Right atrium auricular region (tissue), 2 donors: Measurements from ENCODE around the gene FRMD4A. TPM values are rescaled to one million over a fixed set of nuclear protein-coding genes. Genes with fewer than 3 reads are reported as not detected.

Source experiments
- DNase-seq: peaks from one replicate; pipeline ENCODE4 v3.0.0-alpha.2; 2019; ENCODE audit warnings: low spot score
- H3K27ac ChIP-seq, 2 donors: fragments of 200-600 bp; sonication (generic); 1 replicate in 1 of 2; 2 replicates in 1 of 2; pipeline ENCODE4 v1.5.1; 2016 to 2019
- H3K27me3 ChIP-seq, 2 donors: fragments of 200-600 bp; sonication (generic); one replicate each; pipeline versions ENCODE4 v1.5.1 to v1.6.0; 2017 to 2019
- H3K36me3 ChIP-seq: fragments of 200-600 bp; sonication (generic); one replicate; pipeline ENCODE4 v1.5.1; 2016
- H3K4me1 ChIP-seq, 2 donors: fragments of 200-600 bp; sonication (generic); one replicate each; pipeline versions ENCODE4 v1.5.1 to v1.6.0; 2017 to 2019
- H3K4me3 ChIP-seq, 2 donors: fragments of 200-600 bp; sonication (generic); 1 replicate in 1 of 2; 2 replicates in 1 of 2; pipeline ENCODE4 v1.5.1; 2017 to 2019; ENCODE audit warnings: mild to moderate bottlenecking in 1 of 2, moderate library complexity in 1 of 2
- H3K9me3 ChIP-seq, 2 donors: fragments of 200-600 bp; sonication (generic); one replicate each; pipeline ENCODE4 v1.5.1; 2019
- CTCF ChIP-seq, 2 donors: fragments of 200-600 bp; sonication (generic); IDR thresholded peaks; one replicate each; pipeline ENCODE4 v1.5.1; 2019; ENCODE audit warnings: antibody characterized with exemption in 2 of 2
- total RNA-seq, 2 donors: library from RNA; depleted of rRNA; stranded (reverse); fragments of >200 nt; gene quantifications; one replicate each; pipeline ENCODE4 v1.1.0, GENCODE V29; 2016

The FRMD4A gene
- total RNA-seq, 2 donors from 2014 or later, result 15.9 to 22.9 TPM

- no peak overlapping the region for H3K4me3 ChIP-seq
- H3K36me3 ChIP-seq, result no peaks in the 10 kb centered on the region
- H3K27me3 ChIP-seq, result no peaks in the 10 kb centered on the region
- H3K9me3 ChIP-seq, result no peaks in the 10 kb centered on the region
- peaks cover 0 to 20% of the 10 kb centered on the region in 2 donors for H3K4me1 ChIP-seq
- H3K27ac ChIP-seq, result no peak overlapping the region
- no peak for DNase-seq
- no peak for TF ChIP-seq CTCF (IDR thresholded peaks at IDR 0.05)
Measured at GRCh38 chr10:13872411-13872810, 458.3 kb downstream of the FRMD4A start.

- H3K4me1 ChIP-seq, result peaks cover 0 to 18% of the 10 kb centered on the region in 2 donors
- no peak overlapping the region for H3K4me3 ChIP-seq
- peak overlapping the region in 1 of 2 donors; percentile 10 for H3K27ac ChIP-seq
- H3K36me3 ChIP-seq, result no peaks in the 10 kb centered on the region
- no peaks in the 10 kb centered on the region for H3K27me3 ChIP-seq
- no peaks in the 10 kb centered on the region for H3K9me3 ChIP-seq
- TF ChIP-seq CTCF (IDR thresholded peaks at IDR 0.05), result no peak
- DNase-seq, result no peak
Measured at GRCh38 chr10:13871776-13872175, 458.9 kb downstream of the FRMD4A start.

DNA sequence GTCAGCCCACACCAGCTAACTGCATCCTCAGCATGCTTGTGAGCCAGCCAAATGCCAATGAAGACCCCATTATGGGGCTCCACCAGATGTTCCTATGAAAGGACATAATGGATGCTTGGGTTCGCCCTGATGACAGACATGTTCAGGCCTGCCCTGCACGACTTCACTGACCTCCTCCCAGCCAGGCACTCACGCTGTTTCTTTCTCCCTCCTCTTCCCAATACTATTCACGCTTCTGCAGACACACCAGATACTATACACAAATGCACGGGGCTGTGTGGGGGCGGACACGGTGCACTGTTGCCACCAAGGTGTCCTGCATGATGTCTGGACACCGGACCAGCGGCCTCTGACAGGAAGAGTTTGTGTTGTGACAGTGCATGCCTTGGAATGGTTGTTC lies 459.7 kb downstream of the FRMD4A start:
- Histone ChIP-seq H3K36me3 (no peaks in the 10 kb centered on the region), H3K9me3 (no peaks in the 10 kb centered on the region), H3K27me3 (no peaks in the 10 kb centered on the region), H3K27ac (no peak overlapping the region), H3K4me3 (no peak overlapping the region), H3K4me1 (peaks cover 0 to 22% of the 10 kb centered on the region in 2 donors)
- TF ChIP-seq CTCF (IDR thresholded peaks at IDR 0.05), result no peak
- no peak for DNase-seq

DNA sequence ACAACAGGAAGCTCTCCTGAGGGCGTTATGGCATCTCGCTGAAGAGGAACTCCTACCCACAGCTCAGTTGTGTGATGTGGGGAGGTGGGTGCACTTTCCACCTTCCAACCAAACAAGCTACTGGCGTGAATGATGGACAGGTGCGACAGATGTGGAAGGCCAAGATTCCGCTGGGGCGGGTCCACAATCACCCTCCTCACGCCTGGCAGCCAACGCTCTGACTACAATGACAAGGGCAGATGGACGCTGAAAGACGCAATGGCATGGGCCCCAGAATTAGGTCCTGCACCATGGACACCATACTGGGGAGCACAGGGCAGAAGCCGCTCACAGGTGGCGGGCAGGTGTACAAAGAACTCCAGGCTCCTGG lies 461.4 kb downstream of the FRMD4A start:
- Histone ChIP-seq H3K36me3 (no peaks in the 10 kb centered on the region), H3K4me3 (no peak overlapping the region), H3K9me3 (no peaks in the 10 kb centered on the region), H3K27me3 (no peaks in the 10 kb centered on the region), H3K27ac (no peak overlapping the region), H3K4me1 (peaks cover 0 to 12% of the 10 kb centered on the region in 2 donors)
- no peak for TF ChIP-seq CTCF (IDR thresholded peaks at IDR 0.05)
- DNase-seq, result peak; percentile 40

GRCh38 chr10:13868528-13869294 lies 462.0 kb downstream of the FRMD4A start:
- no peak for TF ChIP-seq CTCF (IDR thresholded peaks at IDR 0.05)
- Histone ChIP-seq H3K36me3 (no peaks in the 10 kb centered on the region), H3K9me3 (no peaks in the 10 kb centered on the region), H3K4me1 (peaks cover 0 to 12% of the 10 kb centered on the region in 2 donors), H3K4me3 (no peak overlapping the region), H3K27ac (no peak overlapping the region), H3K27me3 (no peaks in the 10 kb centered on the region)
- peak; percentile 51 for DNase-seq

DNA sequence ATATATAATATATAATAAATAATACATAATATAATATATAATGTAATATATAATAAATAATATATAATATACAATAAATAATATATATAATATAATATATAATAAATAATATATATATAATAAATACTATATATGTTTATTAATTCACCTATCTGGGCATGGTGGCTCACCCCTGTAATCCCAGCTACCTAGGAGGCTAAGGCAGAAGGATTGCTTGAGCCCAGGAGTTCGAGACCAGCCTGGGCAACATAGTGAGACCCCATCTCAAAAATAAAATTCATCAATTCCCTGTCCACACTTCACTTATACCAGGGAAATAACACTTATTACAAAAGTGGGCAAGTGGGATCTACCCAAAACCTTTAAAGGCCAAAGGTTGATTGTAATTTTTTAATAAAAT lies 462.9 kb downstream of the FRMD4A start:
- Histone ChIP-seq H3K27ac (no peak overlapping the region), H3K27me3 (no peaks in the 10 kb centered on the region), H3K4me3 (no peak overlapping the region), H3K9me3 (no peaks in the 10 kb centered on the region), H3K4me1 (peaks cover 0 to 21% of the 10 kb centered on the region in 2 donors), H3K36me3 (no peaks in the 10 kb centered on the region)
- no peak for TF ChIP-seq CTCF (IDR thresholded peaks at IDR 0.05)
- DNase-seq, result peak; percentile 23
